Nephron progenitor cell (in vitro differentiated cells): Measurements from ENCODE around the gene PLCD1.
"Not testable (repeated sequence)": the region's sequence is repeated elsewhere in the genome, so short reads cannot be mapped to it uniquely, and the experiment has no call there.

ENCODE experiments used
- DNase-seq: peaks from one replicate; pipeline ENCODE4 v3.0.0; 2021
- H3K27ac Mint-ChIP-seq: 2 replicates; pipeline ENCODE4 v1.8.0; 2021; ENCODE audit warnings: mild to moderate bottlenecking, moderate library complexity, mixed read lengths
- H3K27me3 Mint-ChIP-seq: 2 replicates; pipeline ENCODE4 v1.8.0; 2021; ENCODE audit warnings: mild to moderate bottlenecking, low read depth, mixed read lengths; ENCODE audit not compliant: poor library complexity
- H3K36me3 Mint-ChIP-seq: 2 replicates; pipeline ENCODE4 v1.8.0; 2021; ENCODE audit warnings: low read depth, mixed read lengths
- H3K4me1 Mint-ChIP-seq: 2 replicates; pipeline ENCODE4 v1.8.0; 2021; ENCODE audit warnings: mixed read lengths
- H3K4me3 Mint-ChIP-seq: 2 replicates; pipeline ENCODE4 v1.8.0; 2021; ENCODE audit warnings: mild to moderate bottlenecking, moderate library complexity, mixed read lengths
- H3K9me3 Mint-ChIP-seq: 2 replicates; pipeline ENCODE4 v1.8.0; 2021; ENCODE audit warnings: mild to moderate bottlenecking, moderate library complexity, mixed read lengths
- TF ChIP-seq, protein P1 (sequence below): fragments of 200-600 bp; sonication (generic); IDR thresholded peaks from 2 replicates; pipeline ENCODE4 v1.5.0; 2021; ENCODE audit warnings: antibody characterized with exemption

PLCD1 gene

DNA sequence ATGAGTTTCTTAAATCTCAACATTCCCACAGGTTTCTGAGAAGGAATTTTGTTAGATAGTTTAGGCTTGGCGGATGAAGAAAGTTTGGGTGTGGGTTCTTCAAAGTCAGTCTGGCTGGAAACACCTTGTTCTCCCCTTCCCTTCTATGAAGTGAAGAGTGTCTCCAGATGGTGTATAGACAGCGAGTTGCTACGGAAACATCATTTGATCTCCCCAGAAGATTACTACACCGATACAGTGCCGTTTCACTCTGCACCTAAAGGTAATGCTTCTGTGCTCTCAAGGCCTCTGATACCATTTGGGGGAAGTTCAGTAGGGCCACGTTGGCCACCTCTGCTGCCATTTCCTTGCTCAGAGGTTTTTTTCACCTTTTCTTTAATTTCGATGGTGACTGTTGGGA lies 30.1 kb upstream of the PLCD1 start:
- TF ChIP-seq, protein P1, sequence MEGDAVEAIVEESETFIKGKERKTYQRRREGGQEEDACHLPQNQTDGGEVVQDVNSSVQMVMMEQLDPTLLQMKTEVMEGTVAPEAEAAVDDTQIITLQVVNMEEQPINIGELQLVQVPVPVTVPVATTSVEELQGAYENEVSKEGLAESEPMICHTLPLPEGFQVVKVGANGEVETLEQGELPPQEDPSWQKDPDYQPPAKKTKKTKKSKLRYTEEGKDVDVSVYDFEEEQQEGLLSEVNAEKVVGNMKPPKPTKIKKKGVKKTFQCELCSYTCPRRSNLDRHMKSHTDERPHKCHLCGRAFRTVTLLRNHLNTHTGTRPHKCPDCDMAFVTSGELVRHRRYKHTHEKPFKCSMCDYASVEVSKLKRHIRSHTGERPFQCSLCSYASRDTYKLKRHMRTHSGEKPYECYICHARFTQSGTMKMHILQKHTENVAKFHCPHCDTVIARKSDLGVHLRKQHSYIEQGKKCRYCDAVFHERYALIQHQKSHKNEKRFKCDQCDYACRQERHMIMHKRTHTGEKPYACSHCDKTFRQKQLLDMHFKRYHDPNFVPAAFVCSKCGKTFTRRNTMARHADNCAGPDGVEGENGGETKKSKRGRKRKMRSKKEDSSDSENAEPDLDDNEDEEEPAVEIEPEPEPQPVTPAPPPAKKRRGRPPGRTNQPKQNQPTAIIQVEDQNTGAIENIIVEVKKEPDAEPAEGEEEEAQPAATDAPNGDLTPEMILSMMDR: no peak
- H3K4me3 Mint-ChIP-seq: no peak overlapping the region
- H3K36me3 Mint-ChIP-seq: no peaks in the 10 kb centered on the region
- H3K27ac Mint-ChIP-seq: no peak overlapping the region
- H3K4me1 Mint-ChIP-seq: peaks cover 6% of the 10 kb centered on the region
- DNase-seq: no peak
- H3K9me3 Mint-ChIP-seq: peaks cover 21% of the 10 kb centered on the region
- peaks cover 31% of the 10 kb centered on the region for H3K27me3 Mint-ChIP-seq

DNA sequence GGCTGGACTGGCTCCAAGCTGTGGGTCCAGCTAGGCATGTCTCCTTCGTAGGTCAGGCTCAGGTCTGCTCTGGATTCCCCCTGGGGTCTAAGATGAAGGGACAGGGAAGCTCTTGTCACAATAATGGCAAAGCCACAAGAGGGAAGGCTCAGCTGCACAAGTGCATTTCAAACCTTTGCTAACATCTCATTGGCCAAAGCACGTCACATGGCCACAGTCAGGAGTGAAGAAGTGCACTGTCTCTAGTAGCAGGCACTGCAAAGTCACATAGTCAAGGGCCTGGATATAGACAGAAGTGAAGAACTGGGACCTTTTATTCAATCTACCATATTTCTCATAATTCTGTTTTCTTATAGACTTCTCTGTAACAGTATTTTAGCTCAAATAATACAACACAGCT lies 29.7 kb upstream of the PLCD1 start:
- no peak for DNase-seq
- Mint-ChIP-seq H3K9me3 (peaks cover 22% of the 10 kb centered on the region), H3K36me3 (no peaks in the 10 kb centered on the region), H3K27me3 (peaks cover 31% of the 10 kb centered on the region), H3K4me3 (no peak overlapping the region), H3K4me1 (peaks cover 6% of the 10 kb centered on the region), H3K27ac (no peak overlapping the region)
- TF ChIP-seq, protein P1: no peak

DNA sequence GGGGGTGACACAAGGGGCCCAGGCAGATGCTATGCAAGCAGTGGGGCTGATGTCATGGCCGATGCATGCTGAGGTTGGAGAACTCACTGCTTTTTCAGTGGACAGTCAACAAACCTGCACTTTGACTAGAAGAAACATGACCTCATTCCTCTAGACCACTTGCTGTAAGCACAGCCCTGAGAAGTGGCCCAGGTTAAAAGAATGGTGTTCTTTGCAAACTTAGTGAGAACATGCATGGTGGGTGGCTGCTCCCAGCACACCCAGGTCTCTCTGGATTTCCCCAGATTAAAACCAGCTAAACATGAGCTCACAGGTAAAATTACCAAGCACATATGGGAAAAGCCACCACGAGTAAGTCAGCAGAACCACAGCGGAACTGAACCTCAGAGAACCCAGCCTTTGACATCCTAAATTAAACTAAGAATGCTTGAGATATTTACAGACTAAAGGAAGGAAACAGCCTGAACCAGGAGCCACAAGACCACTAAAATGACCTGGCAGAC lies 25.1 kb upstream of the PLCD1 start:
- DNase-seq: no peak

DNA sequence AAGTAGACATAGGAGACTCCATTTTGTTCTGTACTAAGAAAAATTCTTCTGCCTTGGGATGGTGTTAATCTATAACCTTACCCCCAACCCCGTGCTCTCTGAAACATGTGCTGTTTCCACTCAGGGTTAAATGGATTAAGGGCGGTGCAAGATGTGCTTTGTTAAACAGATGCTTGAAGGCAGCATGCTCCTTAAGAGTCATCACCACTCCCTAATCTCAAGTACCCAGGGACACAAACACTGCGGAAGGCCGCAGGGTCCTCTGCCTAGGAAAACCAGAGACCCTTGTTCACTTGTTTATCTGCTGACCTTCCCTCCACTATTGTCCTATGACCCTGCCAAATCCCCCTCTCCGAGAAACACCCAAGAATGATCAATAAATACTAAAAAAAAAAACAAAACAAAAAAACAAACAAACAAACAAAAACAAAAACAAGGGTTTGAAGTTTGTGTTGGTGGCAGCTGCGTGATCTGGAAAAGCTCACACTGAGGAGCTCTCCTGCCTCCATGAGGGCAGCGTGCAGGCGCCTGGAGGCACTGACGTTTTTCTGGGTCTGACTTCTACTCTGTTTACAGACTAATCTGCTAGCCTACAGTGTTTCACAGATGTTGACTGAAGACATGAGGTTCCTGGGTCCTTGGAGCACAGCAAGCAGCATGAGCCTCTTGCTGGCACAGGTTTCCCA lies 24.5 kb upstream of the PLCD1 start:
- DNase-seq, H3K36me3 Mint-ChIP-seq, H3K4me3 Mint-ChIP-seq, H3K27ac Mint-ChIP-seq: not testable (repeated sequence)
- Mint-ChIP-seq H3K4me1 (peaks cover 12% of the 10 kb centered on the region), H3K27me3 (peaks cover 29% of the 10 kb centered on the region), H3K9me3 (peaks cover 25% of the 10 kb centered on the region)

More for the DNA sequence above, 25.1 kb upstream of the PLCD1 start:
- Mint-ChIP-seq H3K4me1 (peaks cover 9% of the 10 kb centered on the region), H3K4me3 (no peak overlapping the region), H3K27ac (peak overlapping the region; percentile 3), H3K27me3 (peaks cover 27% of the 10 kb centered on the region), H3K9me3 (peaks cover 25% of the 10 kb centered on the region), H3K36me3 (peaks cover 9% of the 10 kb centered on the region)
- TF ChIP-seq, protein P1: no peak

DNA sequence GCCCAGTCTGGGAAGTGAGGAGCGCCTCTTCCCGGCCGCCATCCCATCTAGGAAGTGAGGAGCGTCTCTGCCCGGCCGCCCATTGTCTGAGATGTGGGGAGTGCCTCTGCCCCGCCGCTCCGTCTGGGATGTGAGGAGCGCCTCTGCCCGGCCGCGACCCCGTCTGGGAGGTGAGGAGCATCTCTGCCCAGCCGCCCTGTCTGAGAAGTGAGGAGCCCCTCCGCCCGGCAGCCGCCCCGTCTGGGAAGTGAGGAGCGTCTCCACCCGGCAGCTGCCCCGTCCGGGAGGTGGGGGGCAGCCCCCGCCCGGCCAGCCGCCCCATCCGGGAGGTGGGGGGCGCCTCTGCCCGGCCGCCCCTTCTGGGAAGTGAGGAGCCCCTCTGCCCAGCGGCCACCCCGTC lies 23.8 kb upstream of the PLCD1 start:
- peaks cover 25% of the 10 kb centered on the region for H3K9me3 Mint-ChIP-seq
- peaks cover 12% of the 10 kb centered on the region for H3K4me1 Mint-ChIP-seq
- not testable (repeated sequence) for H3K4me3 Mint-ChIP-seq, H3K27ac Mint-ChIP-seq, H3K36me3 Mint-ChIP-seq, DNase-seq
- H3K27me3 Mint-ChIP-seq: peaks cover 29% of the 10 kb centered on the region

DNA sequence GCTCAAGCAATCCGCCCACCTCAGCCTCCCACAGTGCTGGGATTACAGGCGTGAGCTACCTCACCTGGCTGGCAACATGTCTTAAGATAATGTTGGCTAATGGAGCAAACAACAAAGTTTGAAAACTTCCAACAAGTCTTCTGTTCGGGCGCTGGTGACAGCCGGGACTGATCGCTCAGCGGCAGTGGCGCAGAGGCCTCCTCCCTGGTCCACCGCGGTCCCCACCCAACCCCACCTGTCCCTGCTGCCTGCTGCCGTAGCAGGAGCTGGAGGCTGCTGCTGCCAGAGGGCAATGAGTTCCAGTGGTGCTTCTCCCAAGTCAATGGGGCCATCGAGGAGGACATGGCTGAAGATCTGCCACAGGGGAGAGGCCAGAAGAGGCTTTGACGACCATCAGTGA lies 21.7 kb upstream of the PLCD1 start:
- no peak overlapping the region for H3K27ac Mint-ChIP-seq
- peaks cover 25% of the 10 kb centered on the region for H3K9me3 Mint-ChIP-seq
- peaks cover 32% of the 10 kb centered on the region for H3K27me3 Mint-ChIP-seq
- DNase-seq: no peak
- H3K4me3 Mint-ChIP-seq: no peak overlapping the region
- peaks cover 9% of the 10 kb centered on the region for H3K36me3 Mint-ChIP-seq
- peaks cover 12% of the 10 kb centered on the region for H3K4me1 Mint-ChIP-seq
- TF ChIP-seq, protein P1: no peak
